IPS-18a (cell line): ENCODE data around the gene PSG4.
"Not testable (repeated sequence)": the region's sequence is repeated elsewhere in the genome, so short reads cannot be mapped to it uniquely, and the experiment has no call there.

ENCODE experiments used
- H3K27ac ChIP-seq: one replicate; pipeline ENCODE4 v1.5.1; 2013; ENCODE audit warnings: low read length
- H3K27me3 ChIP-seq: one replicate; pipeline ENCODE4 v1.6.1; 2013; ENCODE audit warnings: mild to moderate bottlenecking, low read length; ENCODE audit not compliant: control insufficient read depth, insufficient read depth
- H3K36me3 ChIP-seq: one replicate; pipeline ENCODE4 v1.6.1; 2013; ENCODE audit warnings: low read depth, low read length; ENCODE audit not compliant: control insufficient read depth
- H3K4me1 ChIP-seq: one replicate; pipeline ENCODE4 v1.6.1; 2013; ENCODE audit warnings: low read depth, low read length; ENCODE audit not compliant: control insufficient read depth
- H3K4me3 ChIP-seq: one replicate; pipeline ENCODE4 v1.5.1; 2013; ENCODE audit warnings: low read length
- H3K9ac ChIP-seq: one replicate; pipeline ENCODE4 v1.6.1; 2013; ENCODE audit warnings: mild to moderate bottlenecking, low read length, moderate library complexity
- H3K9me3 ChIP-seq: one replicate; pipeline ENCODE4 v1.6.1; 2013; ENCODE audit warnings: low read depth, low read length; ENCODE audit not compliant: control insufficient read depth

Gene PSG4

GRCh38 chr19:43224855-43225253 is 19.4 kb upstream of the PSG4 start:
- H3K36me3 ChIP-seq: no peaks in the 10 kb centered on the region
- no peak overlapping the region for H3K27ac ChIP-seq
- H3K4me1 ChIP-seq: no peaks in the 10 kb centered on the region
- H3K9me3 ChIP-seq: peaks cover 26% of the 10 kb centered on the region
- no peak overlapping the region for H3K4me3 ChIP-seq
- H3K27me3 ChIP-seq: no peaks in the 10 kb centered on the region
- H3K9ac ChIP-seq: no peak overlapping the region

- H3K4me1 ChIP-seq, H3K9ac ChIP-seq, H3K27ac ChIP-seq, H3K4me3 ChIP-seq, H3K36me3 ChIP-seq, H3K27me3 ChIP-seq: not testable (repeated sequence)
- peaks cover 22% of the 10 kb centered on the region for H3K9me3 ChIP-seq
These were observed 18.9 kb upstream of the PSG4 start for GRCh38 chr19:43224201-43224854.

DNA sequence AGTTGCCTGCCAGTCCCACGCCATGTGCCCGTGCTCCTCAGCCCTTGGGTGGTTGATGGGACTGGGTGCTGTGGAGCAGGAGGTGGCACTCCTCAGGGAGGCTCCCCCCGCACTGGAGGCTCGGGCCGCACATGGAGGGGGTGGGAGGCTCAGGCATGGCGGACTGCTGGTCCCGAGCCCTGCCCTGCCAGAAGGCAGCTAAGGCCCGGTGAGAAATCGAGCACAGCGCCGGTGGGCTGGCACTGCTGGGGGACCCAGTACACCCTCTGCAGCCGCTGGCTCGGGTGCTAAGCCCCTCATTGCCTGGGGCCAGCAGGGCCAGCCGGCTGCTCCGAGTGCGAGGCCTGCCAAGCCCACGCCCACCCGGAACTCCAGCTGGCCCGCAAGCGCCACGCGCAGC is 16.5 kb upstream of the PSG4 start:
- not testable (repeated sequence) for H3K4me3 ChIP-seq, H3K36me3 ChIP-seq, H3K27me3 ChIP-seq, H3K9ac ChIP-seq, H3K27ac ChIP-seq, H3K4me1 ChIP-seq, H3K9me3 ChIP-seq

DNA sequence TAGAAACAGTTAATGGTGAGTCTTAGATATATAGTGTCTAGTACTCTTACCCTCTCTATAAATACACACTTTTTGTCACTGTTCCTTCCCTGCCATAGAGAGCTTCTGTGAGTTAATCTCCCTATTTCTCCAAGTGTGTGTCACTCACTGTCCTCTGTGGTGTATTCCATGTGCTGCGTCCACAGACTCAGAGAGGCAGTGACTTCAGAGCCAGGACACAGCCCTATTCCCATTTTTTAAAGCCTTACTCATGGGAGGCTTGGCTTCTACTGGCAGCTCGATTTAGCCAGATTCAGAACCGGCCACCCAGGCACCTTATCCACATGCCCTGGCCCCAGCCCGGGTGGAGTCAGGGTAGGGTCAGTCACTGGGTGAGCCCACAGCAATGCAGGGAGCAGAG is 13.7 kb upstream of the PSG4 start:
- not testable (repeated sequence) for H3K4me3 ChIP-seq, H3K27ac ChIP-seq, H3K9ac ChIP-seq, H3K27me3 ChIP-seq, H3K9me3 ChIP-seq, H3K4me1 ChIP-seq, H3K36me3 ChIP-seq

DNA sequence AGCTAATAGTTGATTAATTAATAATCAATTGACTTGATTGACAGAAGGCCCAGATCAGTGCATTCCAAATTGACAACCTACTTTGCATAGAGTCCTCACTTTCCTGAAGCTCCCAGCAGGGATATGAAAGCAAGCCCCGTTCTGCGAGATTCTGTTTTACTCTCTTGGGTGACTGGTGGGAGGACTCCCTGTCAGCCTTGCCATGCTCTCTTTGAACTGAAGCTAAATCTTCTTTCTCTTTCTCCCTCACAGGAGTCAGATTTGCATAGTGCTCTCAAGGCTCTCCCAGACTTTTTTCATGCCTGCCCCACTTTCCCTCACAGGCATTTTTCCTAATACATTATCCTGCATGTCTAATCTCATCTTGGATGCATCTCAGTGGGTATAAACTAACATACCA is 10.4 kb upstream of the PSG4 start:
- H3K4me1 ChIP-seq, H3K27ac ChIP-seq, H3K9ac ChIP-seq, H3K9me3 ChIP-seq, H3K36me3 ChIP-seq, H3K27me3 ChIP-seq, H3K4me3 ChIP-seq: not testable (repeated sequence)

DNA sequence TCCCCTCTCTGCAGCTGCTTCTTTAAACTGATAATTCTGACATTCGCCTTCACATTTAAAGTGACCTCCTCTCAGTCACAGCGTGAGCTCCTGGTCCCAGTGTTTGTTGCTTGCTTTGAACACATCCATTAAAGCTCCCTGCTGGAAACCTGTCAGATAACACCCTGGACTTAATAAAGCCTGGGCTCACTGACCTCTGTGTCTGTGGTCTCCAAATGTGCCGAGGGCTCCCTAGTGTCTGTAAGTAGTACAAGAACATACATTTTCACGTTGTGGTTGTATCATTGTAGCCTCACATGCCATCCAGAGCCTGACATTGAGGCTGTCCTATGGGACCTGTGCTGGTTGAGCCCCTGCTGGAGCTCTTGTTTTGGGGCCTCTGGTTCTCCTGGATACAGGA is 2.6 kb upstream of the PSG4 start:
- Histone ChIP-seq H3K9me3 (no peaks in the 10 kb centered on the region), H3K36me3 (no peaks in the 10 kb centered on the region)

GRCh38 chr19:43207174-43207573 is 1.7 kb upstream of the PSG4 start:
- H3K4me1 ChIP-seq, H3K9ac ChIP-seq, H3K9me3 ChIP-seq, H3K4me3 ChIP-seq, H3K27me3 ChIP-seq, H3K27ac ChIP-seq, H3K36me3 ChIP-seq: not testable (repeated sequence)

More for the DNA sequence above, 2.6 kb upstream of the PSG4 start:
- H3K9ac ChIP-seq: no peak overlapping the region
- no peaks in the 10 kb centered on the region for H3K4me1 ChIP-seq
- H3K27me3 ChIP-seq: no peaks in the 10 kb centered on the region
- H3K4me3 ChIP-seq: no peak overlapping the region
- no peak overlapping the region for H3K27ac ChIP-seq

GRCh38 chr19:43203611-43204010 is 1.8 kb downstream of the PSG4 start:
- not testable (repeated sequence) for H3K4me1 ChIP-seq, H3K36me3 ChIP-seq, H3K27ac ChIP-seq, H3K9me3 ChIP-seq, H3K4me3 ChIP-seq, H3K27me3 ChIP-seq, H3K9ac ChIP-seq

GRCh38 chr19:43201891-43202290 is 3.5 kb downstream of the PSG4 start:
- H3K4me3 ChIP-seq, H3K27ac ChIP-seq, H3K27me3 ChIP-seq, H3K9ac ChIP-seq, H3K4me1 ChIP-seq, H3K36me3 ChIP-seq, H3K9me3 ChIP-seq: not testable (repeated sequence)

- H3K27ac ChIP-seq, H3K4me3 ChIP-seq, H3K9me3 ChIP-seq: not testable (repeated sequence)
These were observed 4.1 kb downstream of the PSG4 start for GRCh38 chr19:43201337-43201801.

GRCh38 chr19:43198686-43199419 is 6.6 kb downstream of the PSG4 start:
- H3K27me3 ChIP-seq, H3K4me3 ChIP-seq, H3K27ac ChIP-seq, H3K4me1 ChIP-seq, H3K36me3 ChIP-seq, H3K9ac ChIP-seq, H3K9me3 ChIP-seq: not testable (repeated sequence)

More at GRCh38 chr19:43201337-43201801, 4.1 kb downstream of the PSG4 start:
- not testable (repeated sequence) for H3K4me1 ChIP-seq, H3K36me3 ChIP-seq, H3K27me3 ChIP-seq, H3K9ac ChIP-seq

GRCh38 chr19:43197666-43198397 is 7.6 kb downstream of the PSG4 start:
- H3K9ac ChIP-seq, H3K27ac ChIP-seq, H3K27me3 ChIP-seq, H3K4me3 ChIP-seq, H3K9me3 ChIP-seq, H3K36me3 ChIP-seq, H3K4me1 ChIP-seq: not testable (repeated sequence)
